H1 (cell line): ENCODE results near the gene CBFA2T2. TPM values are rescaled to one million over a fixed set of nuclear protein-coding genes. Genes with fewer than 3 reads are reported as not detected.
"Not testable (repeated sequence)": the region's sequence is repeated elsewhere in the genome, so short reads cannot be mapped to it uniquely, and the experiment has no call there.

ENCODE experiments used
- CTCF ChIA-PET: fragments of 300-600 bp; sonication (Branson Sonifier 250); formaldehyde crosslinking; loops from one replicate; lab custom pipeline; 2021; ENCODE audit not compliant: partially characterized antibody; lab: Charles Lee
- POLR2A ChIA-PET: fragments of 300-600 bp; sonication (Branson Sonifier 250); formaldehyde crosslinking; loops from one replicate; lab custom pipeline; 2021; ENCODE audit warnings: inconsistent platforms; ENCODE audit not compliant: partially characterized antibody; lab: Charles Lee
- DNase-seq, 2 experiments: peaks; one replicate each; pipeline versions ENCODE4 v3.0.0 to v3.0.0-alpha.2; 2010 to 2022; ENCODE audit warnings: low spot score in 2 of 2, low read depth in 1 of 2, mixed read lengths in 1 of 2
- FAIRE-seq: peaks from 2 replicates; lab custom pipeline; 2011; peaks lifted over from hg19 to GRCh38; lab: Jason Lieb, UNC
- H2AFZ ChIP-seq: 2 replicates; pipeline ENCODE4 v1.8.1; 2012; ENCODE audit warnings: low read length, inconsistent platforms
- H2AK5ac ChIP-seq: 2 replicates; pipeline ENCODE4 v1.6.1; 2013; ENCODE audit warnings: low read depth, low read length
- H2BK120ac ChIP-seq: replicated peaks from 2 replicates; pipeline ENCODE3; 2013; ENCODE audit warnings: low read depth, low read length, inconsistent platforms
- H2BK12ac ChIP-seq: 2 replicates; pipeline ENCODE4 v1.6.1; 2013; ENCODE audit warnings: low read depth, low read length
- H2BK15ac ChIP-seq: 2 replicates; pipeline ENCODE4 v1.6.1; 2013; ENCODE audit warnings: low read length
- H2BK20ac ChIP-seq: 2 replicates; pipeline ENCODE4 v1.6.1; 2013; ENCODE audit warnings: low read length
- H2BK5ac ChIP-seq: 2 replicates; pipeline ENCODE4 v1.6.1; 2013; ENCODE audit warnings: low read depth, low read length
- H3K14ac ChIP-seq: 2 replicates; pipeline ENCODE4 v1.6.1; 2013; ENCODE audit warnings: inconsistent platforms; ENCODE audit not compliant: insufficient read length
- H3K18ac ChIP-seq: 2 replicates; pipeline ENCODE4 v1.6.1; 2013; ENCODE audit warnings: low read length; ENCODE audit errors: extremely low read depth
- H3K23ac ChIP-seq: 2 replicates; pipeline ENCODE4 v1.6.1; 2013; ENCODE audit warnings: inconsistent platforms; ENCODE audit not compliant: insufficient read length
- H3K23me2 ChIP-seq: 2 replicates; pipeline ENCODE4 v1.6.1; 2013; ENCODE audit warnings: low read depth, low read length
- H3K27ac ChIP-seq: 2 replicates; pipeline ENCODE4 v1.6.1; 2011; ENCODE audit warnings: low read depth, low read length, inconsistent platforms
- H3K27me3 ChIP-seq, 4 experiments: replicated peaks in 1 of 4; 1 replicate in 1 of 4; 2 replicates in 3 of 4; pipeline versions ENCODE4 v1.6.1 to v1.8.1; 2011 to 2013; ENCODE audit warnings: low read length in 3 of 4, mild to moderate bottlenecking in 3 of 4, inconsistent platforms in 2 of 4, mixed read lengths in 2 of 4, moderate library complexity in 1 of 4; ENCODE audit not compliant: control insufficient read depth in 3 of 4, insufficient read depth in 3 of 4; ENCODE audit errors: extremely low read depth in 1 of 4
- H3K36me3 ChIP-seq, 4 experiments: 2 replicates each; pipeline versions ENCODE4 v1.6.1 to v1.8.1; 2011 to 2013; ENCODE audit warnings: mild to moderate bottlenecking in 4 of 4, low read length in 3 of 4, moderate library complexity in 2 of 4, control low read depth in 1 of 4, inconsistent platforms in 1 of 4; ENCODE audit not compliant: insufficient read depth in 4 of 4, control insufficient read depth in 2 of 4
- H3K4ac ChIP-seq: replicated peaks from 2 replicates; pipeline ENCODE3; 2013; ENCODE audit warnings: low read length, low read depth, mixed read lengths, inconsistent platforms; ENCODE audit not compliant: insufficient read length
- H3K4me1 ChIP-seq, 4 experiments: replicated peaks in 1 of 4; 1 replicate in 1 of 4; 2 replicates in 3 of 4; pipeline versions ENCODE4 v1.6.1 to v1.8.1; 2011 to 2013; ENCODE audit warnings: low read length in 3 of 4, inconsistent platforms in 2 of 4, mixed read lengths in 1 of 4; ENCODE audit not compliant: insufficient read depth in 4 of 4, control insufficient read depth in 3 of 4
- H3K4me2 ChIP-seq, 2 experiments: 2 replicates each; pipeline versions ENCODE4 v1.6.1 to v1.8.1; 2011 to 2013; ENCODE audit warnings: low read depth in 2 of 2, low read length in 2 of 2, control low read depth in 1 of 2, inconsistent platforms in 1 of 2, mild to moderate bottlenecking in 1 of 2; ENCODE audit not compliant: insufficient read depth in 1 of 2
- H3K4me3 ChIP-seq, 4 experiments: fragments of 200-600, 300-600 bp in 1 of 4; sonication (generic), shearing (Covaris generic), sonication (Bioruptor Twin) in 1 of 4; 2 replicates each; pipeline versions ENCODE4 v1.5.1 to v1.8.1; 2011 to 2016; ENCODE audit warnings: low read length in 4 of 4, low read depth in 3 of 4, control low read depth in 2 of 4, inconsistent platforms in 2 of 4, mild to moderate bottlenecking in 2 of 4, mixed read lengths in 1 of 4, moderate library complexity in 1 of 4; ENCODE audit not compliant: insufficient read depth in 2 of 4; ENCODE audit errors: extremely low read depth in 1 of 4
- H3K56ac ChIP-seq: replicated peaks from 2 replicates; pipeline ENCODE3; 2013; ENCODE audit warnings: low read depth, mild to moderate bottlenecking, mixed read lengths, low read length, inconsistent platforms; ENCODE audit not compliant: insufficient read length
- H3K79me1 ChIP-seq: 2 replicates; pipeline ENCODE4 v1.6.1; 2013; ENCODE audit warnings: low read depth, low read length, control low read depth
- H3K79me2 ChIP-seq, 2 experiments: 2 replicates each; pipeline versions ENCODE4 v1.6.1 to v1.8.1; 2012 to 2013; ENCODE audit warnings: low read length in 2 of 2, mild to moderate bottlenecking in 2 of 2, inconsistent platforms in 1 of 2; ENCODE audit not compliant: insufficient read depth in 2 of 2, control insufficient read depth in 1 of 2
- H3K9ac ChIP-seq, 4 experiments: replicated peaks in 1 of 4; 1 replicate in 1 of 4; 2 replicates in 3 of 4; pipeline versions ENCODE4 v1.6.1 to v1.8.1; 2011 to 2013; ENCODE audit warnings: low read depth in 3 of 4, low read length in 3 of 4, control low read depth in 2 of 4, mild to moderate bottlenecking in 2 of 4, moderate library complexity in 2 of 4, inconsistent platforms in 1 of 4; ENCODE audit errors: extremely low read depth in 1 of 4
- H3K9me3 ChIP-seq, 2 experiments: 2 replicates each; pipeline versions ENCODE4 v1.6.1 to v1.8.1; 2012 to 2013; ENCODE audit warnings: mild to moderate bottlenecking in 2 of 2, moderate library complexity in 2 of 2, control low read depth in 1 of 2, inconsistent platforms in 1 of 2, low read depth in 1 of 2, low read length in 1 of 2, mixed read lengths in 1 of 2; ENCODE audit not compliant: insufficient read depth in 2 of 2
- H4K20me1 ChIP-seq, 2 experiments: replicated peaks in 1 of 2; 2 replicates each; pipeline versions ENCODE3 to v1.8.1; 2011 to 2013; ENCODE audit warnings: inconsistent platforms in 2 of 2, low read length in 2 of 2, mild to moderate bottlenecking in 1 of 2; ENCODE audit not compliant: insufficient read depth in 2 of 2, control insufficient read depth in 1 of 2
- H4K5ac ChIP-seq: 2 replicates; pipeline ENCODE4 v1.6.1; 2013; ENCODE audit warnings: low read length, low read depth, mixed read lengths, inconsistent platforms; ENCODE audit not compliant: insufficient read length
- H4K8ac ChIP-seq: 2 replicates; pipeline ENCODE4 v1.8.0; 2013; ENCODE audit warnings: mild to moderate bottlenecking, moderate library complexity, low read length, inconsistent platforms; ENCODE audit not compliant: insufficient read depth; ENCODE audit errors: extremely low read depth
- H4K91ac ChIP-seq: replicated peaks from 2 replicates; pipeline ENCODE3; 2013; ENCODE audit warnings: low read length, mixed read lengths, inconsistent platforms; ENCODE audit not compliant: insufficient read length
- WGBS, 2 experiments: shearing (Covaris generic) in 1 of 2; methylation state at CpG; one replicate each; pipeline versions ENCODE4 v1.1.6 to v1.1.7; 2013 to 2015; ENCODE audit warnings: low lambda C conversion rate in 2 of 2, mixed read lengths in 2 of 2, inconsistent platforms in 1 of 2, low coverage in 1 of 2, missing lambda C conversion rate in 1 of 2; ENCODE audit not compliant: insufficient replicate concordance in 2 of 2, insufficient coverage in 1 of 2, insufficient read length in 1 of 2; ENCODE audit errors: extremely low coverage in 1 of 2, missing lambda C conversion rate in 1 of 2; 5-methylcytosine and 5-hydroxymethylcytosine counted together
- polyA plus RNA-seq, 7 experiments: library from polyadenylated mRNA; depleted of rRNA in 3 of 7; stranded (reverse) in 5 of 7; unstranded in 2 of 7; fragments of >200 nt in 5 of 7; fragments of 200-250 nt in 2 of 7; gene quantifications; 1 replicate in 5 of 7; 2 replicates in 1 of 7; 4 replicates in 1 of 7; pipeline versions ENCODE4 v1.2.1 to v1.2.3, GENCODE V29; 2011 to 2013; ENCODE audit warnings: missing spikeins in 2 of 7, mixed read lengths in 2 of 7
- total RNA-seq: library from RNA; stranded (reverse); fragmentation: NEBNext Ultra II Directional; extraction: Animal tissue kit (Norgen Biotek cat#: 25700); gene quantifications from 2 replicates; pipeline ENCODE4 v1.2.1, GENCODE V29; 2021

CBFA2T2 gene
- total and polyA plus RNA-seq, 2 of the 8 experiments (the other 6 are each of a cell fraction or from before 2014, with no cell fraction given) = 11.6 to 12.9 TPM

GRCh38 chr20:33464759-33465158 lies 25.1 kb upstream of the CBFA2T2 start:
- H3K79me2 ChIP-seq, H2BK5ac ChIP-seq, DNase-seq, H4K8ac ChIP-seq, H2AFZ ChIP-seq, H4K91ac ChIP-seq, H3K14ac ChIP-seq, H2AK5ac ChIP-seq, H3K4ac ChIP-seq, H4K20me1 ChIP-seq, H3K18ac ChIP-seq, H3K4me3 ChIP-seq, H3K36me3 ChIP-seq, H3K56ac ChIP-seq, H3K9me3 ChIP-seq, H3K27ac ChIP-seq, H3K23ac ChIP-seq, H2BK12ac ChIP-seq, FAIRE-seq, H4K5ac ChIP-seq, H3K4me2 ChIP-seq, H2BK20ac ChIP-seq, H2BK120ac ChIP-seq, H3K4me1 ChIP-seq, H2BK15ac ChIP-seq, H3K27me3 ChIP-seq, H3K9ac ChIP-seq, H3K79me1 ChIP-seq, H3K23me2 ChIP-seq: not testable (repeated sequence)
- 94% methylated on average over 7 of the region's 8 CpGs; no CpG with 5 or more reads in 1 of the 2 experiments for WGBS, 2 experiments
- ChIA-PET POLR2A (interaction anchor here (0.7 kb wide), 1 partner anchor 32 kb away, joined by 4 read pairs; no protein-coding TSS in a partner anchor), CTCF (interaction anchor here (1.5 kb wide), 1 partner anchor 24 kb away, joined by 4 read pairs; no protein-coding TSS in a partner anchor)
